CD4-positive, alpha-beta T cell treated with Interleukin-6 for 4 hours (primary cell): ENCODE data around the gene SPAM1.
"Not testable (repeated sequence)": the region's sequence is repeated elsewhere in the genome, so short reads cannot be mapped to it uniquely, and the experiment has no call there.

Source experiments
- DNase-seq: peaks from one replicate; pipeline ENCODE4 v3.0.0-alpha.2; 2020; ENCODE audit warnings: mixed read lengths

Gene SPAM1, protein sequence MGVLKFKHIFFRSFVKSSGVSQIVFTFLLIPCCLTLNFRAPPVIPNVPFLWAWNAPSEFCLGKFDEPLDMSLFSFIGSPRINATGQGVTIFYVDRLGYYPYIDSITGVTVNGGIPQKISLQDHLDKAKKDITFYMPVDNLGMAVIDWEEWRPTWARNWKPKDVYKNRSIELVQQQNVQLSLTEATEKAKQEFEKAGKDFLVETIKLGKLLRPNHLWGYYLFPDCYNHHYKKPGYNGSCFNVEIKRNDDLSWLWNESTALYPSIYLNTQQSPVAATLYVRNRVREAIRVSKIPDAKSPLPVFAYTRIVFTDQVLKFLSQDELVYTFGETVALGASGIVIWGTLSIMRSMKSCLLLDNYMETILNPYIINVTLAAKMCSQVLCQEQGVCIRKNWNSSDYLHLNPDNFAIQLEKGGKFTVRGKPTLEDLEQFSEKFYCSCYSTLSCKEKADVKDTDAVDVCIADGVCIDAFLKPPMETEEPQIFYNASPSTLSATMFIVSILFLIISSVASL

DNA sequence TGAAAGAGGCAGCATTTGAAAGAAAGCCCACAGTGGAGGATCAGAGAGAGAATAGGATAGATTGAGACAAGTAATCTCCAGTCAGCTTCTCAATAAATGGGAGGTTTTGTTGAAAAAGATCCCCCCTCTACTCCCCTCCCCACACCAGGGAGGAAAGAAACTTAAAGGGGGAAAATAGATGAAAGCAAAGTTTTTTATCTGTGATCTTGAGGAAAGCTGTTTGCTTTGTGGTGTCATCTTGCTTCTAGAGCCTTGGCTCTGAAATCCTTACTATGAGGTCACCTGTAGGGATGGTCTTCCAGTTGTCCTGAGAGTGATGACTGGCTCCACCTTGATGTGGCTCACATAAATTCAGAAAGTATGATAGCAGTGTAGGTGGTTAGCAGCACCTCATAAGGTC lies at the start of gene SPAM1:
Gene SPAM1, plus strand, starts transcription at position 301 of the 400 bp plus-strand sequence. CDS start 28,330 bp downstream, outside the sequence.
- no peak for DNase-seq

DNA sequence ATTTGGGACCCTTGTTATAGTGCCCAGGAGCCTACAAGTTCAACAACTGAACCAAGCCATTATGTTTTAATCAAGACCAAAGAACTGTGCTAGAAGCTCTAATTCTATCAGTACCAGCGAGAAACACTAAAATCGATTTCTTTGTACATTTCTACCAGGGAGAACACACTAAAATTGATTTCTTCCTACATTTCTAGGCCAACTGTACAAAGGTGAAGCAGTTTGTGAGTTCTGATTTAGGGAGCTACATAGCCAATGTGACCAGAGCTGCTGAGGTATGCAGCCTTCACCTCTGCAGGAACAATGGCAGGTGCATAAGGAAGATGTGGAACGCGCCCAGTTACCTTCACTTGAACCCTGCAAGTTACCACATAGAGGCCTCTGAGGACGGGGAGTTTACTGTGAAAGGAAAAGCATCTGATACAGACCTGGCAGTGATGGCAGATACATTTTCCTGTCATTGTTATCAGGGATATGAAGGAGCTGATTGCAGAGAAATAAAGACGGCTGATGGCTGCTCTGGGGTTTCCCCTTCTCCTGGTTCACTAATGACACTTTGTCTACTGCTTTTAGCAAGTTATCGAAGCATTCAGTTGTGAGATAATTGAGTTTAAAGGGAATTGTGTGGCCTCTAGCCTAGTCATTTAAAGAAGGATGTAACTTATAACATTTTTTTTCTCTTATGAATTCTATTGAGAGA lies 48.3 kb upstream of the SPAM1 start:
- DNase-seq: no peak

DNA sequence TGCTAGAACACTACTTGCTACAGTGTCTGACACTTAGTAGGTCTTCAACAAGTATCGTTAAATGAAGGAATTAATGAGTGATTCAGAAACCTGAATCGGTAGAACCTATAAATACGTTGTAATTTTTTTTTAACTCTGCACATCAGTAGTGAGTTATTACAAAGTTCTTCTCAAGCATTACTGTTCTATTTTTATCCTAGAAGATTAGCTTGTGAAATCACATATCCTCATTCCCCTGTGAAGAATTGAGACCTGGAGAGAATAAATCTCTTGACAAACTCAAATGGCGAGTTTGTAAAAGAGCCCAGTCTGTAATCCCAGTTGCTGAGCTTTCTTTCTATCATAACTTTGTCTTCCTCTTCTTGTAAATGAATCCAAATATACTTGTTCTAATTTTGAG lies 45.4 kb upstream of the SPAM1 start:
- no peak for DNase-seq

DNA sequence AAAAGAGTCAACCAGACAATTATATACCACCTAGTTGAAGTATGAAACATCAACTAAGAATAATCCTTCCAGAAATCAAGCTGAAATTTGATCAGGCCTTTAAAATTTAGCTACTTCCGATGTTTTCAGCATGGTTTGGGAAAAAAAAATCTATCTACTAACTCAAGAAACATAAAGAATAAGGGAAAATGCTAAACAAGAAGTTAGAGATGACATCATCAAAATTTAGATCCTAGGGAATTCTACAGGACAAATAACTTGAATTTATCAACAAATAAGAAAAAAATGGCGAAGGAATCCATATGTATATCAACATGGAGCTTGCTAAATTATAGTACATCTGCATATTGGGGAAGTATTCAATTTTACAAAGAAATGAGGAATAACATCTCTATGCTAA lies 43.7 kb upstream of the SPAM1 start:
- no peak for DNase-seq

DNA sequence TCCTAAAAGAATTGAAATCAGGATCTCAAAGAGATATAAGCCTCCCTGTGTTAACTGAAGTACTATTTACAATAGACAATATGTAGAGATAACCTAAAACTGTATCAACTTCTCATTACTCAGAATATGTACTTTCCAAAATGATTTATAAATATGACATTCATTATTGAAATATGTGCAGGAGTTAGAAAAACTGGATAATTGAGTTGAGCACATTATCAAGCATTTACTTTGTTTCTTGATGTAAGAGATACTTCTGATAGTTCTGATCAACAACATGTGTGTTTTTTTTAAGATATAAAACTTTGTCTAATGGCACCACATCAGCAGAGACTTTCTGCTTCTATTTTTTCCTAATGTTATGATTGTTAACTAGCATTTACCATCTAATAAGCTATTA lies 41.9 kb upstream of the SPAM1 start:
- DNase-seq: no peak

DNA sequence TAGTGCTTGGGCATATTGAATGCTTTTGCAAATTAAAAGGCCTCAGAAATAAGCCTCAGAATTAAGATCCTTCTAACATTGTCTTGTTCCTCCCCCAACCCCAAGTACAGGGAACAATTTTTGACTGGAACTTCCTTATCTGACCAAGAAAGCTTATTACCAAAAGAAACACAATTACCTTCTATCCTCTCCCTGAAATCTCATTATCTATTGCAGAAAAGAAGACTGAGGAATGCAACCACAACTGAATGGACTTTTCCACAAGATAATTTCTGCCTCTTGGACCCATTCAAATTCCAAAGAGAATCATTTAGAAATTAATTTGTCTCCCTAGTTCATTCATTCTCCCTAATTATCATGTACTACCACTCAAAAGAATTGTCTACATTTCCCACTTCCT lies 36.8 kb upstream of the SPAM1 start:
- no peak for DNase-seq

DNA sequence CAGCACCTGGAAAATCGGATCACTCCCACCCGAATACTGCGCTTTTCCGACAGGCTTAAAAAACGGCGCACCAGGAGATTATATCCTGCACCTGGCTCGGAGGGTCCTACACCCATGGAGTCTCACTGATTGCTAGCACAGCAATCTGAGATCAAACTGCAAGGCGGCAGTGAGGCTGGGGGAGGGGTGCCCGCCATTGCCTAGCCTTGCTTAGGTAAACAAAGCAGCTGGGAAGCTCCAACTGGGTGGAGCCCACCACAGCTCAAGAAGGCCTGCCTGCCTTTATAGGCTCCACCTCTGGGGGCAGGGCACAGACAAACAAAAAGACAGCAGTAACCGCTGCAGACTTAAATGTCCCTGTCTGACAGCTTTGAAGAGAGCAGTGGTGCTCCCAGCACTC lies 30.3 kb upstream of the SPAM1 start:
- not testable (repeated sequence) for DNase-seq

DNA sequence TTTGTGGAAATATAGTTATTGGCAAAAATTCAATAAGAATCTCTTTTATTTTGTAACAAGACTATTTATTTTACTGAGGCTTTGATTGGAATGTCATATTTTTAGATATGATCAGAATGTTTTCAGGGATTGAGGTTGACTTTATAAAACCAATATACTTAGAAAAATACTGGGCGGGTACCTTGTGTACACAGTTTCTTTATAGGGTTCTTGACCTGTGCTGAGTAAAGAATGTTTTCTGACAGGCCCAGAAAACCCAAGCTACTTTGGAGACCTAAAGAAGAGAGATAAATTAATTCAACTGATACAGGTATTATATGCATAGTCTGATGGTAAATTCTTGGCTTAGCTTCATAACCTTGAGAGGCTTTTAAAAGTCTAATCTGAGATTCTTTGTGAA lies 23.9 kb upstream of the SPAM1 start:
- no peak for DNase-seq

DNA sequence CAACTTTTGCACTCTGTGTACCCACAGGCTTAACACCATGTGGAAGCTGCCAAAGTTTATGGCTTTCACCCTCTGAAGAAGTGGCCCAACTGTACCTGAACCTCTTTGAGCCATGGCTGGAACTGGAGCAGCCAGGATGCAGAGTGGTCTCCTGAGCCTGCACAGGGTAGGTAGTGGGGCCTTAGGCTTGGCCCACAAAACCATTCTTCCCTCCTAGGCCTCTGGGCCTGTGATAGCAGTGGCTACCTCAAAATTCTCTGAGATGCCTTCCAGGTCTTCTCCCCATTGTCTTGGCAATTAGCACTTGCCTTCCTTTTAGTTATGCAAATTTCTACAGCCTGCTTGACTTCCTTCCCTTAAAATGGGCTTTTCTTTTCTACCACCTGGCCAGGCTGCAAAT lies 19.3 kb upstream of the SPAM1 start:
- DNase-seq: no peak

DNA sequence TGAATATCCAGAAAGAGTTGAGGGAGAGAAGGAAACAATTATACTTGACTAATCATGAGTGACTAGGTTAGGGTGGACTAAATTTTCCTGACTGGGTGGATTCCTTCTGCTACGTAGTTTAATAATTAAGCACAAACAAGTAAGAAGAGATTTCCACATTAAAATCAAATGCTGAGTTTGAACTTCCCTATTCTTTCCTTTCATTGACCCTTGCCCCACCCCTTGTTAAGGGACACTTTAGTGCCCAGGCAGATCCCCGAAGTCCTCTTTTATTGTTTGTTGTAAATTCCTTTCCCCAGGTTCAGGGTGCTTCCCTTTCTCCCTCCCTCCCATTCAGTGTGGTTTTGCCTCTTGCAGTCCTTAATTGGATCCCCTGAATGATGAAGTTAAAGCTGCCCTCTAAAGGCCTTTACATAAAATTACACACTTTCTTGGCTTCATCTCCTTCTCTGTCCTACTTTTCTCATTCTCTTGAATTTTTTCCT lies 8.8 kb upstream of the SPAM1 start:
- DNase-seq: no peak

DNA sequence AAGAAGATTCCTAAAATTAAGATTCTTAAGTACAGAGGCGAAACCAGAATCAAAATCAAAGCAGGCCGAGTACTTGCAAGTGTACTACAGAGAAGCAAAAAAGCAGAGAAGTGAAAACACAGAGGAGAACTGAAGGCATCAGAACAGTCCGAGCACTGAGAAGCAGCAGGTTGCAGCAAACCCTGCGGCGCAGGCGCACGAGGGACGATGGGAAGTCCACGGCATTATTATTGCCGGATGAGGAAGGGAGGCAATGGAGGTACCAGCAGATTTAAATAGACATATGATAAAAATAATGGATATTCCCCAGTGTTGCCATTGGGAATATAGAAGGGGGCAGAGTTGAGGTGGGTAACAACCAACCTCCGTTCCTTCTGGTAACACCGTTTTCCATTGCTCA lies 7.2 kb upstream of the SPAM1 start:
- no peak for DNase-seq

DNA sequence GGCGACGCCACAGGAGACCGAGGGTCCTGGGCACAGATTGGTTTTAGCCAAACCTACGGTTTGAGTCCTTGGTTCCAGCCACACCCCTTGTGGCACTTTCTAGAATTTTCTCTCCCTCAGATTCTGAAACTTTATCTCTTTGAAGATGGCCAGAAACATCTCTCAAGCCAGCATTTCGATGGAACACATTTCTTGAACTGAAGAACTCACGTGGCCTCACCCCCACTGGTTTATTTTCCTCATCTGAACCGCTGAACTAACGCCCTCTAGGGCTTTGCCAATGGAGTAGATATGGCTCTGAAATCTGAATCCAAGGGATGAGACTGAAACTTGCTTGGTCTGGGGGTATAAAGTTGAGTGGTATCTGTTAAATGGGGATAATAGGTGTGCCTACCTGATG lies 6.7 kb upstream of the SPAM1 start:
- DNase-seq: no peak

DNA sequence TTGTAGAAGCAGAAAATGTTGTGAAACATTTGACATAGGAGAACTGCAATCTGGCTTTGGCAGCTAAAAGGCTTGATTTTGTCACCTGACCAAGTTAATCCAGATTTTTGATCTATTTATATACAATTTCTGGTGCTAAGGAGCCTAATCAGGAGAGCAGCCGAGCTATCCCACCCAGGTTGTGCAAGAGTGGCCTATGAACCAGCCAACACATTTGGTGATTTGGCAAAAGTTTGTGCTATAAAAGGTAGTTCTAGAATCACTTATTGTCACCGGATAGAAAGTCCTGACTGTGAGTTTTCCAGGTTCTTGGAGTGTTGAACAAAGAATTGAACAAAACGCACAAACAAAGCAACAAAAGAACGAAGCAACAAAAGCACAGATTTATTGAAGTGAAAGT lies 1.4 kb upstream of the SPAM1 start:
- DNase-seq: no peak

DNA sequence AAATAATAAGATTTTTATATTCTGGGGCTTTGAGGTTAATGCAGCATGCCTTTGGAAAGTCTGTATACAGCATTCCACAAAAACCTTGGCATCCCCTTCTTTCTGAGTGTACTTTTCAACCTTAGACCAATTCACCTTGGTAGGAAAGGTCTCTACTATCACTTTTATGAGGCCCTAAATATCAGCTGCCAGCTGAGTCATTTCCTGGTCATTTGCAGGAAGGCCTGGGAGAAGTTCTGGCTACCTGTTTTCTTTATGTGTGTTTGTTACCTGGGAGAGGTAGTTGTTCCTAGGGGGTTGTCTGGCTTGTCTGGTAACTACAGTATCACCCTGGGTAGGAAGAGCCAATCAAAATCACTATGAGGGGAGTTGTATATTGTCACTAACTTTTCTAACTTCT lies 4.1 kb downstream of the SPAM1 start:
- no peak for DNase-seq

DNA sequence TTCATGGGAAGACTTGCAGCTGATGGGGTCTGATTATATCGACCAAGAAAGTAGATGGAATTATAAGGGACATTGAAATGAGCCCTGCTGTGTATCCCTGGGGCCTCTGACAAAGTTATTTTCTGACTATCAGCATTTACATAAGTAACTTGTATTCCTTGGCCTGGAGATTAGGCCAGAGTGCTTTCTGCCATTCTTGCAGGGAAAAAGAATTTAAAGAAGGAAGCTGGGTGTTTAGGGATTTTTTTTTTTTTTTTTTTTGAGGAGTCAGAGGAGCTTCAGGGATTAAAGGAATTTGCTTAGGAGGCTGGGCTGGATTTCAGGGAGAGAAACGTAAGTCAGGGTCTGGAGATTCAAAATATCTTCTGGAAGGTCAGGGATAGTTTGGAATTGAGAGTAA lies 4.6 kb downstream of the SPAM1 start:
- DNase-seq: no peak

DNA sequence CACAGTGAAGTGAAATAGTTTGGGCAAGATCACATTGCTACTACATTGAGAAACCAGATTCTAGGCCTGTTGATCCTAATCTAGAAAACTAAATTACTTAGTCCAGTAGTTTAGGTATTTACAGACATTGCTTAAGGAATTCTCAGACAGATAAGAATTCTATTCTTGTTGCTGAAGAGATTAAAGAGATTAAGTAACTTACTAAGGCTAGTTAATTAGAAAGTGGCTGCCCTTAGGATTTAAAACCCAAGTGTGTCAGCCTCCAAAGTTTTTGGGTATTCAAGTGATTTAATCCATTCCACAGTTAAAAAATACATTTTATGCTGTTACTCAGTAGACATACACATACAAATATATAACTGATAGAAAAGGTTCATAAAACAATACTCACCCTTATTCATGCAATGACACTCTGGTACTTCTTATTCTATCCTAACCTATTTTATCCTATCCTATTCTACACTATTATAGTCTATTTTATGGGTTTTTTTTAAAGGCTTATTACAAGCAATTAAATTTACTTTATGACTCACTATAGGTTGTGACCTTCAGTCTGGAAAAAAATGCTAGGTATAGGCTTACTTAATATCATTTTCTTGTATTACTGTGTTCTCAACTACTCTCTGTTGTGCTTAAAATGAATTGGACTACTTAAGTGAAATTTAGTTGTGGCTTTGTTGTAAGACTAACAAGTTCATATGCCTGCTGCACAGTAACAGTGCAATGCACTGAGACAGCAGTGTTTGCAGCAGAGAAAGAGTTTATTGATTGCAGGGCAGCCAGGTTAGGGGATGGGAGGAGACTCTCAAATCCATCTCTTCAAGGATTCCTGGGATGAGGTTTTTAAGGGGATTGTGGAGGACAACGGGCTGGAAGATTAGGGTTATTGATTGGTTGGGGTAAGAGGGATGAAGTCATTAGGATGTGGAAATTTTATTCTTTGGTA lies 10.7 kb downstream of the SPAM1 start:
- no peak for DNase-seq

DNA sequence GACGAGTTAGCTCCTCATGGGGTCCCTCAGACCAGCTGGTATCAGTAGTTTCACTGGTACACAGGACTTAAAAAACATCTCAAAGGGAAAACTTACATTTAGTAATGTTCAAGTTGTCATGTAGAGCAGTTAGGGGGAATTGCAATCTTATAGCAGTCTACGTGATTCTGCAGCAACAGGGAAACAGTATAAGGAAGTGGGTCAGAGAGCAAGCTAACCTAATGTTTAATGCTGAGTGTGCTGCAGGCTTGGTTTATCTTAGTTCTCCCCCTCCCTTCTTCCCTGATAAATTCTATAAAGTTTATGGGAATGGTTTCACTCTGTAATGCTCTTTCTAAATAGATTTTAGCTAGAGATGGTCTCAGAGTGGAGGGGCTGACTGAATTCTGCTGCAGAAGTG lies 11.3 kb downstream of the SPAM1 start:
- DNase-seq: no peak

DNA sequence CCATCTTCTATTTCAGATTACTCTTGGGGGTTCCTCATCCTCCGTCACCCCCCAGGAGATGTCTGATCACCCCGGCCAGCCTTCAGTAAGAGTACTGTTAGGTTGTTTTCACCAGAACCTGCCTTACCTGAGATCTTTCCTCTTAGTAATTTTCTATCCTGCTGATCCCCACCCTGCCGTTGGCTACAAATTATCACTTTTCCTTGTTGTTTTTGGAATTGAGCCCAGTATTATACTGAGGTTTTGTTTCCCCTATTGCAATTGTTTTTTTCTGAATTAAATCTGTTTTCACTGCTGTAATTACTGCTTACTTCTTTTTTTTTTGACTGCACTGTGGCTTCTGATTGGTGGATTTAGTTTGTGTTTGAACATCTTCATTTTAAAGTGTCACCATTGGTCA lies 14.7 kb downstream of the SPAM1 start:
- DNase-seq: no peak

DNA sequence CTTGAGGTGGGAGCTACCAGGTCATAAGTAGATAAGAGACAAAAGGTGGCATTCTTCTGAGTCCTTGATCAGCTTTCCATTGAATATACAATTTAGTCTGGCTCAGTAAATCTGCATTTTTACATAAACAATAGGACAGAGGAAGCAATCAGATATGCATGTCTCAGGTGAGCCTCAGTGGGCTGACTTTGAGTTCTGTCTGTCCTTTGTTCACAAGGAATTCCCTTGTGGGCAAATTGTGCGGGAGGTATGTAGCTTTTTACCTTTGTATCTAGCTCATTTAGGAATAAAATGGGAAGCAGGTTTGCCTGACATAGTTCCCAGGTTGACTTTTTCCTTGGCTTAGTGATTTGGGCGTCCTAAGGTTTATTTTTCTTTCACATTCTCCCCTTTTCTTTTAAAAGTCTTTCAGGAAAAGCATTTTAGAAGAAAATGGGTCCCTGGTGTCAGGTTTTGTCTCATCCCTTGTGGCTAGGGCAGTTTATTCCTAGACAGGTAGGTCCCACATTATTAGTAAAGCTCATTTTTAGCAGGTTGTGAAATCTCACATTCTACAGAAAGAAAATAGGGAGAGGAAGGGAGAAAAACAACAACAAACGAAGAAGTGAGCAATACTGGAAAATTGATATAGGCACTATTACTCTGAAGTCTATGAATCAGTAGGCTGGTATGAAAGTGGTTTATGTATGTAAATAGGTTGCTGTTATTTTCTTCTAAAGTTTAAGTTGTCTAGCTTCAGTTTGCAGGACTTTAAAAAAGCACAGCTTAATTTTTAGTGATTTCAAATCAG lies 16.5 kb downstream of the SPAM1 start:
- DNase-seq: no peak

DNA sequence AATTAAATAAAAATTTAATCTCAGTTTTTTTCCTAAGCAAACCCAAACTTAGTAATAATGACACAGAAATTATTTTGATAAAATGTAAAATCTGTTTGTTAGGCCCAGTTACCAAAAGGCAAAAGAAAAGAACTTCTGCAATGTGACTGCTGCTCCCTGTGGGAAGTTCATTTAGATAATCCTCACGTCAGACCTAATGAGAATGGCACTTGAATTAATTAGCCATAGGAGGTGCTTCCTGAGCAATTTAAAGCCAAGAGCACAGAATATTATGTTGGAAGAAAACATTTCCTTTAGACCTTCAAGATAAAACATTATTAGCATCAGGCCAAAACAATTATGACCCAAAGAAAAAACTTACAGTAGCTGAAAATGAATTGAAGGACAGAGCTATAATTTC lies 19.4 kb downstream of the SPAM1 start:
- no peak for DNase-seq

DNA sequence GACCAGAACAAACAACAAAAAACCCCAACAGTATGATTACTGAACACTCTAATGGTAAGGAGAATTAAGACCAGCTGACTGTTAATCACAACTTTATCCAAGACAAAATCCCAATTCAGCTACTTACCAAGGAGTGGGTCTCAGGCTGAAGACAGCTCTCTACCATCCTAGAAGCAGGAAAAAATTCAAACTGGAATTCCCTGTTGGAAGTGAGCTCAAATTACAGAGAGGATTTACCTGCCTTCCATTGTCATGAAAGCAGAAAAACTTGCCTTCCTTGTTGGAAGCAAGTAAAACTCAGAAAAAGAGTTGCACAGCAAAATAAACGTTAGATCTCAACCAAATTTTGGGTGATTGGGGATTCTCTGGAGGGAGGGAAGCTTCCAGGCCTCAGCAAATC lies 20.9 kb downstream of the SPAM1 start:
- no peak for DNase-seq

DNA sequence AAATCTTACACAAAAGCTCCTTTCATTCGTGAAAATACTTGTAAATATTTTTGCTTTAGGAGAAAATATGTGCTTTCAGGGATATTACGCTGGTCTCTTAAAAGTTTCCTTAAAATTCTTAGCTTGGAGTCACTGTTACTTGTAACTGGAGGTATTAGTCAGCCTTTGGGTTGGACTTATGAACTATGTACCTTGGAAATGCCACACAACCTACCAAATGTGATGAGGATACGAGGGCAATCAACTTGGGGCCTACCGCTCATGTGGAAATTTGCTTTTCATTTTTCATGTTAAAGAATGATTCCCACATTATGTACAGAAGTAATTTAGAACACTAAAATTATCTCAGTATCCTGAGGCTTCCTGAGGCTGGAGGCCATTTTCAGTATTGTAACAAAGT lies 23.1 kb downstream of the SPAM1 start:
- no peak for DNase-seq
